GM12864 (cell line): ENCODE results near the gene PMS1.

Experiments used
- DNase-seq: peaks from one replicate; pipeline ENCODE4 v3.0.0-alpha.2; 2011; ENCODE audit warnings: low read depth
- H3K4me3 ChIP-seq: 2 replicates; pipeline ENCODE4 v1.5.1; 2011; ENCODE audit warnings: mild to moderate bottlenecking, low read depth, low read length, control low read depth
- CTCF ChIP-seq: IDR thresholded peaks from 2 replicates; pipeline ENCODE4 v1.5.1; 2011; ENCODE audit warnings: low read depth, mild to moderate bottlenecking, moderate library complexity, low read length, control low read depth, inconsistent platforms; ENCODE audit errors: missing control alignments

The PMS1 gene

DNA sequence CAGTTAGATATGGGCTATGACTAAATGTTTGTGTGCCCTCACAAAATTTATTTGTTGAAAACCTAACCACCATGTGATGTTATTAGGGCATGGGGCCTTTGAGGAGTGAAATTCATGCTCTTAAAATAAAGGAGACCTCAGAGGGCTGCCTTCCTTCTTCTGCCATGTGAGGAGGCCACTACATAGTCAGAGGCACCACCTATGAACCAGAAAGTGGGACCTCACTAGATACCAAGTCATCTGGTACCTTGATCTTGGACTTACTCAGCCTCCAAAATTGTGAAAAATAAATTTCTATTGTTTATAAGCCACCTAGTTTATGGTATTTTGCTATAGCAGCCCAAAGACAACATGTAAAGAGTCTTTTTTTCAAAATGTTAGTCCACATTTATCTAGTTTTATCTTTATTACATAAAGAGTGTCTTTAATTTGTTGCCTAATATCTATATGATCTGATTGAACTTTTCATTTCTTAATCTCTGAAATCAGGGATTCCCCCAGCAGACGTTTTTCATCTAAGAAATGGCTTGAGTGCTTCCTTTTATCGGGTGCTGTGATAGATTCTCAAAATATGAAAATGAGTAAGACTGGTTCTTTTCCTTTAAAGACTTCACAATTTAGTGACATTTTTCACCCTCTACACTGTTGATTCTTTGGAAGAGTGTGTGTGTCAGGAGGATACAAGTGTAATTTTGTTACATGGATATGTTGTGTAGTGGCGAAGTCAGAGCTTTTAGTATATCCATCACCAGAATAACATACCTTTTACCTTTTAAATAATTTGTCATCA is 34.2 kb downstream of the PMS1 start:
- TF ChIP-seq CTCF = no peak
- H3K4me3 ChIP-seq = no peak overlapping the region
- no peak for DNase-seq

DNA sequence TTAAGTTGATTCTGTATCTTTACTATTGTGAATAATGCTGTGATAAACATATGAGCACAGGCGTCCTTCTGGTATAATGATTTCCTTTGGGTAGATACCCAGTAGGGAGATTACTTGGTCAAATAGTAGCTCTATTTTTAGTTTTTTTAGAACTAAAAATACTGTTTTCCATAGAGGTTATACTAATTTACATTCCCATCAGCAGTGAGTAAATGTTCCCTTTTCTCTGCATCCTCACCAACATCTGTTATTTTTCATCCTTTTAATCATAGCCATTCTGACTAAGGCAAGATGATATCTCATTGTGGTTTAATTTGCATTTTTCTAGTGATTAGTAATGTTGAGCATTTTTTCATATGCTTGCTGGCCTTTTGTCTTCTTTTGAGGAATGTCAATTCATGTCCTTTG is 35.1 kb downstream of the PMS1 start:
- TF ChIP-seq CTCF = no peak
- no peak for DNase-seq
- no peak overlapping the region for H3K4me3 ChIP-seq

GRCh38 chr2:189821953-189822748 is 37.9 kb downstream of the PMS1 start:
- DNase-seq = no peak
- no peak for TF ChIP-seq CTCF
- H3K4me3 ChIP-seq = no peak overlapping the region

- TF ChIP-seq CTCF = no peak
- DNase-seq = no peak
Measured at GRCh38 chr2:189824694-189825396, 40.6 kb downstream of the PMS1 start.

GRCh38 chr2:189826039-189826438 is 41.8 kb downstream of the PMS1 start:
- TF ChIP-seq CTCF = no peak
- no peak for DNase-seq
- H3K4me3 ChIP-seq = no peak overlapping the region

More at GRCh38 chr2:189824694-189825396, 40.6 kb downstream of the PMS1 start:
- H3K4me3 ChIP-seq = no peak overlapping the region

GRCh38 chr2:189829102-189829833 is 45.0 kb downstream of the PMS1 start:
- DNase-seq = no peak
- H3K4me3 ChIP-seq = no peak overlapping the region
- no peak for TF ChIP-seq CTCF
